Measurements from ENCODE around the gene TMEM181.

DNA sequence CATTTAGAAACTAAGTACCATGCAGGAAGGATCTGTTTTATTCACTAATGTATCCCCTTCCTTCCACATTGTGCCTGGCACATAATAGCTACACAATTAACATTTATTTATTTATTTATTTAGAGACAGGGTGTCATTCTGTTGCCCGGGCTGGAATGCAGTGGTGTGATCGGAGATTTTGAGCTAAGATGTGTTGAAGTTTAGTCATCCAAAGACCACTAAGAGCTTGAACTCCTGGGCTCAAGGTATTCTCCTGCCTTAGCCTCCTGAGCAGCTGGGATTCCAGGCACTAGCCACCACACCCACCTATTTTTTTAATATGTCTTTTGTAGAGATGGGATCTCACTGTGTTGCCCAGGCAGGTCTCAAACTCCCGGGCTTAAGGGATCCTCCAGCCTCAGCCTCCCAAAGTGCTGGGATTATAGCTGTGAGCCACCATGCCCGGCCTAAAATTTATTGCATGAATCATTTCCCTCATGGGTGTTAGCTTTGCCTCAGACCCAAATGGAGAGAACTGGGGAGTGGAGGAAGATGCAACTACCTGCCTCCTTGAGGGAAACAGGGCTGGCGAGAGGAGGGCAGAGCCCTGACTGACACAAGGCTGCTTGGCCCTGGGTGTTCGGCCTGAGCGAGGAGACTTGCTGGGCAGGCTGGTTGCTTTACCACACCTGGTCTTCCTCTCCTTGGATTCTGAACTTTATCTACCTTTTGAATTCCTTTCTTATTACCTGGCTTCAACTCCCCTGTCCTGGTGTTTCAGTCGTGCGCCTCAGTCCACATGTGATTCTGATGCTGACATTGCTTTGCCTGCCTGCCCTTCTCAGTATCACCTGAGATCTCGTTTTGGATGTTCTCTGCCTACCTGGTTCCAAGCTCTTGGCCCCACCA is 86.4 kb downstream of the TMEM181 start:
- TF ChIP-seq CTCF (IDR thresholded peaks at IDR 0.05), result no peak
- TF ChIP-seq POLR2A (IDR thresholded peaks at IDR 0.05), result no peak

All from right lobe of liver (tissue), 4 donors.